Stimulated activated CD4-positive, alpha-beta T cell treated with anti-CD3 and anti-CD28 coated beads, Interleukin-1b, Interleukin-23, amount 100 ng/mL, for 1 hour (primary cell): Measurements from ENCODE around the gene MUC5B.

Experiments
- DNase-seq, 2 donors: peaks; one replicate each; pipeline ENCODE4 v3.0.0-alpha.2; 2020; ENCODE audit warnings: low read depth in 2 of 2

MUC5B gene

DNA sequence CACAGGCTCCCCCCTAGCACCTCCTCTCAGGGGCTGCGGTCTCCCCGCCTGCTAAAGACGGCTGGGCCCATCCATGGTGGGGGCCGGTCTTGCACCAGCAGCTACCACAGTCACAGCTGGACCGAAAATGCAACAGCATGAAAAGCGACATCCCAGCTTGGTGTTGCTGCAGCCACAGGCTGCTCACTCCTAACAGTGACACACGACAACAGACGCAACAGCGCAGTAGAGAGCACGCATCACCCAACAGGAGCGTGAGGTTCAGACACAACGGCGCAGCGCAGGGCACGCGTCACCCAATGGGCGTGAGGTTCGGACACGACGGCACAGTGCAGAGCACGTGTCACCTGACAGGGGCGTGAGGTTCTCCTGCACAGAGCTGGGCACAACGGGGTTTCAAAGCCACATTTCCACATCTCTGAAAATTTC, 62.5 kb downstream of the MUC5B start:
- no peak for DNase-seq

DNA sequence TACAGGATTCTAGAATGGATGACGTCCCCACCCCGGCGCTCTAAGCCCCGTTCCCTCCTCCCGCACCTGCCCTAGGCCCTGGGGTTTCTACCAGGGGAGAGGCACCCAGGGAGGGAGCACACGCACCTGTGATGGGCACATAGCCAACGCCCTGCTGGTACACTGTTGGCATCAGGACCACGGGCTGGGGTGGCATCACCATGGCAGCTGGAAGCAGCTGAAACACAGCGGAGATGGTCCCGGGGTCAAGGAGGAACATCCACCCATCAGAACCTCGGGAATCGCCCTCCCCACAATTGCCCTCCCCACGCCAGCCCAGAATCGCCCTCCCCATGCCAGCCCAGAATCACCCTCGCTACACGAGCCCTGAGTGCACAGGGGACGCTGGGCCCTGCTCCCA, 63.0 kb downstream of the MUC5B start:
- no peak for DNase-seq

DNA sequence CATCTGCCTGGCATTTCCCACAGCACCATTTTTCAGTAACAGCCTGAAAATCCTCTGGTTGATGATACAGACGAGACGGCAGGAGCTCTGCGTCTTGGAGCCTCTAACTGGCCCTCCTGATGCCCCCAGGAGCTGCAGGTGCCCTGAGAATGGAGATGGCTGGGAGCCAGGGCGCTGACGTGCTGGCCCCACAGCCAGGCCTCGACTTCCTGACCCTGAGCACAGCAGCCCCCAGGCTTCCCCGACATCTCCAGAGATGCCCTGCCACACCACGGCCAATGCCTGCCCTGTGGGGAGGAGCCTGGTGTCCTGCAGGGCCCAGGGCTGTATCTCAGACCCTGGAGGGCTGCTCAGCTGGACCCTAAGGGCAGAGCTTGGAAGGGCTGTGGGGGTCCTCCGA, 65.1 kb downstream of the MUC5B start:
- DNase-seq = no peak

DNA sequence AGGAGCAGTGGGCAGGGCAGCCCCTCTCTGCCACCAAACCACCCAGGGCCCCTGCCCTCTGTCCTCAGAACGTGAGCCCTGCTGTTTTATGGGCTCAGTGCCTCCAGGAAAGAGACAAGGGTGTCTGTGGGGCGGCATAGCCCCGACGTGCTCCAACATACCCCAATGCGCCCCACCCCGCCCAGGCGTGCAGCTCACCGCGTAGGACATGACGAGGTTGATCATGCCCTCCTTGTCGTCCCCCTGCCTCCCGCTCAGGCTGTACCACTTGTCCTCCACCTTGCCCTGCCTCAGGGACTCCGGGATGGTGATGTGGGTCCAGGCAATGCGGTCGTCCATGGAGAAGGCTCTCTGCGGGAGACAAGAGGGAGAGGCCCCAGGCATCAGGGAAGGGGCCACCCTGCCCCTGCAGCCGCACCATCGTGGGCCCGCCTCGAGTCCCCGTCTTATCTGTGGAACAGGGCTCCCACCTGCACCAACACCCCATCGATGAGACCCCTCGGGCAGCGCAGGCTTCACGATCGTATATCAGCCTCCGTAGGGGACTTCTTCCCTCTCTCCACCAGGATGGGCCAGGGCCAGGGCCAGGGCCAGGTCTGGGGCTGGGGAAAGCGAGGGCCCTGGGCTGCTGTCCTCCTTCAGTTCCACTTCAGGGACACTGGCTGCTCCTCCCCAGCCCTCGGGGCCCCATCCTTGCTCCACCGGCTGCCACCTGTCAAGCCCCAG, 65.7 kb downstream of the MUC5B start:
- DNase-seq = no peak

DNA sequence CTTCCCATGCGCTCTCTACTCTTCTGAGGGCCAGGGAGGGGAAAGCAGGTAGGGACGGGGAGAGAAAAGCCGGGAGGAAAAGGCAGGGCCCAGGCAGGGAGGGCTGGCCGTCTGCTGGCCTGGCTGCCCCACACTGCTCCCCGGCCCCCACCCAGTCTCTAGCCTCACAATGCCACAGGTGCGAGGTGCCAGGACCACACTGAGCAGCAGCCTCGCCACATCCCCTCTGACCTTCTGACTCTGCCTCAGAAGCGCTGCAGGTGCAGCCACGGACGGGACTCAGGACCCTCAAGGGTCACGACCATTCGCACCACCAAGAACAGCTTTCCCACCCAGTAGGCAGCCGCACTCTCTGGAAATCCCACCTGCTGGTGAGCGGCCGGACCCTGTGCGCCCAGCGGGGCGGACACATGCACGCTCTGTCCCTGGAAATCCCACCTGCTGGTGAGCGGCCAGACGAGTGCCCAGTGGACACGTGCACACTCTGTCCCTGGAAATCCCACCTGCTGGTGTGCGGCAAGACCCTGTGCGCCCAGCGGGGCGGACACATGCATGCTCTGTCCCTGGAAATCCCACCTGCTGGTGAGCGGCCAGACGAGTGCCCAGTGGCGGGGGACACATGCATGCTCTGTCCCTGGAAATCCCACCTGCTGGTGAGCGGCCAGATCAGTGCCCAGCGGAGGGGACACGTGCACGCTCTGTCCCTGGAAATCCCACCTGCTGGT, 66.5 kb downstream of the MUC5B start:
- no peak for DNase-seq

DNA sequence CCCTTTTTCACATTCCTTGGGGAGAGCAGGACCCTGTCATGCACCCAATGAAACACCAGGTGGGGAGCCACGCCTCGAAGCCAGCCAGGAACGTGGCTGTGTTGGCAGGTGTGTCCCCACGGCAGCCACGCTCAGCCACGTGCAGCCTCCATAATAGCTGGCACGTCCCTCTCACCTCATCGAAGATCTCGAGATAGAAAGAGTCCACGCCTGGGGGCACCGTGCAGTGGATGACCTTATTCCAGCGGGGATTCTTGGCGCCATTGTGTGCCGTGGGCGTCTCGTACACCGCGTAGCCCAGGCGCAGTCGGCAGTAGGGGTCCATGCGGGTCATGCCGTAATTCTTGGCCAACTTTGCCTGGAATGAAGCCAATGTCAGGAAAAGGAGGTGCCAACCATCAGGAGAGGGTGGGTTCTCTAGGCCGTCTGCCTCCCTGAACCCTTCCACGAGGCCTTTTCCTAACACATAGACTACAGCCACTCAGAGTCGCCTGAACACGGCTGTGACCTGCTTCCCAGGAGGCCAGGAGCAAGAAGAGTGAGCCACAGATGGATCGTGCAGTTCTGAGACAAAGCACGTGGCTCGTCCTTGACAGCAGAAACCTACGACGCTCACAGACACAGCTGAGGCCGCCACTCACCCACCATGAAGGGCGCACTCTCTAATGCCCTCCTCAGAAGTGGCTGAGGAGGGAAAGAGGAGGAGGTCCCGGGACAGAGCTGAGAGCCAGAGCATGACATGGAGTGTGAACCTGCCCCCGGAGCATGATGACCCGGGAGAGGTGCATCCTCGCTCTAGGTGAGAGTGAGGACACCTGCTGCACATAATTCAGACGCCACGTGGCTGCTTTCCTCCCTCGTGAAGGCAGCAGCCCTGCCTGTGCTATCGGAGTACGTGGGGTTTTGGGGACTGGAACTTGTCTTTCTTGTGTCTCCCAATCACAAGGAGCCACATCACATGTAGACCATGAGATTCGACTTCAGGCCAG, 67.5 kb downstream of the MUC5B start:
- DNase-seq = no peak

DNA sequence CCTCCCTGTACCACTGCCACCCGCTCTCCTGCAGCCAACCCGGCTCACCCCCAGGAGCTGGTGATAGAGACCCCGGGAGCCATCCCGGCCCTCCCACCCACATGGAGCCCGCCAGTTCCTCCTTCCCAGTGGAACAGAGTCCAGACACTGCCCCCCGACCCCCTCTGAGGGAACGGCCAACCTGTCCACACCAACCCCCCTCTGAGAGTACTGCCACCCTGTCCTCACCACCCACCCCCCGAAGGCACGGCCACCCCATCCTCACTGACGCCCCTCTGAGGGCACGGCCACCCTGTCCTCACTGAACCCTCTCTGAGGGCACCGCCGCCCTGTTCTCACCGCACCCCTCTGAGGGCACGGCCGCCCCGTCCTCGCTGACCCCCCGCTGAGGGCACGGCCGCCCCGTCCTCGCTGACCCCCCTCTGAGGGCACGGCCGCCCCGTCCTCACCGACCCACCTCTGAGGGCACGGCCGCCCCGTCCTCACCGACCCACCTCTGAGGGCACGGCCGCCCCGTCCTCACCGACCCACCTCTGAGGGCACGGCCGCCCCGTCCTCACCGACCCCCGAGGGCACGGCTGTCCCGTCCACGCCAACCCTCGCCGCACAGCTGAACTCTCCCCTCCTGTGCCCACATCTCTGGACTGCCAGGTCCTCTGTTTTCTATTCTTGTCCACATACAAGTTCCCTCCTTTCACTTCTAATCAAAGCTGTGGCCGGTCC, 68.6 kb downstream of the MUC5B start:
- DNase-seq = no peak

DNA sequence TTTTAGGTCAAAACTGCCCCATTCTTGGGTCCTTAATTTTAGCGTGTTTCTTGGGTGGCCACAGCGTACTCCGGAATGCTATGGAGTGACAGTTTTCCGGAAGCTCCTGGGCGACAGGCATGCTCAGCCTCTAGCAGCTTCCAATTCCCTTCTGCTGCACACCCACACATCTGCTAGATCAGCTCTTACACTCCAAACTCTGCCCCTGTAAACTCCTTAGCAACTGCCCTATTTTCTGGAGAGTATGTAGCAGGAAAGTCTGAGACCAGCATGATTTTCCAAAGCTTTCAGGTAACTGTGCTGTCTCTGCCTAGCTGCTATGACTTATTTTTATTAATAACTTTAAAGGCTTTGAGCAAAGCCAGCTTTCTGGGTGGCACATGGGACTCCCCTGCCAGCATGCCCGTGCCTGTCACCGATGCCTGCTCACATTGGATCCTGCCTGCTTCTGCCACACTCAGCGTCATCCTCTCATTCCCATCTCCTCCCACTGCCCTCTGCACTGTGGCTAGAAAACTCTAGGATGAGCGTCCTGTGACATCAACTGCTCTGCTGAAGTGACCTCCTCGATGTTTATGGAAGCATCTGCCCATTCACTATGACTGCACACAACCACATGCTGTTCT, 69.3 kb downstream of the MUC5B start:
- no peak for DNase-seq

DNA sequence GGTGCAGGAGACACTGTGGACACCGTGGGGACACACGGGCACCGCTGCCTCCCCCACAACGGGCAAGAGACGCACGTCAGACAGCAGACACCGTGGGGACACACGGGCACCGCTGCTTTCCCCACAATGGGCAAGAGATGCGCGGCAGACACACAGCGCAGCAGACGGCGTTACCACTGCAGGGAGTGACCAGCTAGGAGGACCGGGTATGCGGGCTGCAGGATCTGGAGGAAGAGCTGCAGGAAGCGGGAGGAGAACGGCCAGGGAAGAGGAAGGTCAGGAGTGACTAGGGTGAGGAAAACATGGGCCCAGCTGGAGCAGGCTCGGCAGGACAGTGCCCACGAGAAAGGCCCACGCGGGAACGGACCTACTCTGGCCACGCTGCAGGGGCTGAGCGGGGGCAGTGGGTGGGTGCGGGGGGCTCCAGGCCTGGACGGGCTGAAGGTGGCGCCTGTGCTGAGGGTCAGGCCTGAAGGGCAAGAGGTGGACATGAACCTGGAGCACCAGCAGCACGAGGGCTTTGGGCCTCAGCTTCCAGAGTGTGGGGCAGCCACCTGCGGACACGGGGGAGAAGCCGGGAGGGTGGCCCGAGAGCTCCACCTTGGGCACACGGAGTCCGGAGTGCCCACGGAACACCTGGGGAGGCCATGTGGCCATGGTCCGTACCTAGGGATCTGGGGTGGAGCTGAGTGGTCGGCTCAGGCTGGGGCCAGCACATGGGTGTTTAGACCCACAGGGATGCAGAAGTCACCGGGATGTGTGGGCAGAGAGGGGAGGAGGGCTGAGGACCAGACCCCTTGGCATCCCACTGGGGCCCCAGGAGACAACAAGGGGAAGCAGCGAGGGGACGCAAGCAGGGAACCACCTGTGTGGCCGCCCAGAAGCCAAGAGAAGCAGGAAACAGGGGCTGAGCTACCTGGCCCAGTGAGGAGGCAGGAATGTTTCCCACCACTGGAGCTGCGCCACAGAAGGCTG, 70.1 kb downstream of the MUC5B start:
- DNase-seq = no peak

DNA sequence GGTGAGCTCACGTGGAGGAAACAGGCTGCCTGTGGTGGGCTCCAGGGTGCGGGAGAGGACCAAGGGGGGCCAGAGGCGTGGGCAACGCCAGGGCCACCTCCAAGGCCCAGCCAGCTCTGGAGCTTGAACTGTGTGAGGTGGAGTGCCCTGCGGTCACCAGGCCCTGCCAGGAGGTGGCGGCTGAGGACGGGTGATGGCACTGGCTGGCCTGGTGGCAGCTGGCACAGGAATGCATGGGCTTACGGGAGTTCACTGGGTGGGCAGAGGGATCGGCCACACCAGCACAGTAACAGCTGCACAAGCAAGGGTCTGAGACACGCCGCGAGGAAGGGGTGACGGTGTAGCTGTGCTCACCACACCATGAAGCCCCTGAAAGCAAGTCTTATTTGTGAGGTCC, 70.8 kb downstream of the MUC5B start:
- no peak for DNase-seq

DNA sequence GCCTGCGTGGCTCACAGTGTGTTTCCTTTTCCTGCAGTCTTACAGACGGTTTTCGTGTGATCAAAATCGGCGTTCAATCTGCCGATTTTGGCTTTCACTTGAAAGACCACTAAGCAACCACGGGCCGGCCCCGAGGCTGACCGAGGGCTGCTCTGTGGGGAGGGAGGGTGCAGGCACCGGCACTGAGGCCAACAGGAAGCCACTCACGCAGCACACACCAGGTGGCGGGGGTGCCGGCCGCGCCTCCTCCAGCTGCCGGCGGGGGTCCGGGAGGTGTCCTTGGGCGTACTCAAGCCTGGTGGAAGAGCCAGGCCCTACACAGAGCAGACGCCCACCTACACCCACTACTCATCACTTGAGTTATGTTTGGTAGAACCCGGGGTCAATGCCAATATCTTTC, 72.2 kb downstream of the MUC5B start:
- no peak for DNase-seq

DNA sequence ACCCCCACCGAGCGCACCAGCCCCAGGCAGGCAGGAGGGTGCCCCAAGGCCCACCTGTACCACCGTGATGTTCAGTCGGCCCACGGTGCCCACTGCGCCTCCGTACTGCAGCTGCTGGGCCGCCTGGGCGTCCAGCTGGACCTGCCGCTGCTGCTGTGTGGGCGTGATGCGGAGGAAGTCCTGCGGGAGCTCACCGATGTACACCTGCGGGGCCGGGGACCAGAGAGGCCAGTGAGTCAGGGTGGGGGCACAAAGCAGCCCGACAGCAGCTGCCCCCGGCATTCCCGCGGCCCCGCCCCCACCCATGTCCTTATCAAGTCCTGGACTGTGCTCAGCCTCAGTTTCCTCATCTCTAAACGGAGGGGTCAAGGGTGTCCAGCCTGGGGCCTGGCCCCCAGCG, 72.7 kb downstream of the MUC5B start:
- no peak for DNase-seq

DNA sequence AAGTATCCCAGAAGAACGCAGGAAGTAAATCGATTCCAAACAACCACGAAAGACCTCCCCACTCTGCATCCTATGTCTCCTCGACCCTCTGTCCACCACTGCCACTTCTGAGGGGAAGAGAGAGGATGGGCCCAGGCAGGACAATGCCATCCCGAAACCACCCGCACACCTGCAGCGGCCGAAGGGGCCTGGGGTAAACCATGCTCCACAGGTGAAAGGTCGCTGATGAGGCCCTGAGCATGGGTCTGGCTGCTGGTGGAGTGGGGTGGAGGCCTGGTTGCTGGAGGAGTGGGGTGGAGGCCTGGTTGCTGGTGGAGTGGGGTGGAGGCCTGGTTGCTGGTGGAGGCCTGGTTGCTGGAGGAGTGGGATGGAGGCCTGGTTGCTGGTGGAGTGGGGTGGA, 73.4 kb downstream of the MUC5B start:
- DNase-seq = no peak

DNA sequence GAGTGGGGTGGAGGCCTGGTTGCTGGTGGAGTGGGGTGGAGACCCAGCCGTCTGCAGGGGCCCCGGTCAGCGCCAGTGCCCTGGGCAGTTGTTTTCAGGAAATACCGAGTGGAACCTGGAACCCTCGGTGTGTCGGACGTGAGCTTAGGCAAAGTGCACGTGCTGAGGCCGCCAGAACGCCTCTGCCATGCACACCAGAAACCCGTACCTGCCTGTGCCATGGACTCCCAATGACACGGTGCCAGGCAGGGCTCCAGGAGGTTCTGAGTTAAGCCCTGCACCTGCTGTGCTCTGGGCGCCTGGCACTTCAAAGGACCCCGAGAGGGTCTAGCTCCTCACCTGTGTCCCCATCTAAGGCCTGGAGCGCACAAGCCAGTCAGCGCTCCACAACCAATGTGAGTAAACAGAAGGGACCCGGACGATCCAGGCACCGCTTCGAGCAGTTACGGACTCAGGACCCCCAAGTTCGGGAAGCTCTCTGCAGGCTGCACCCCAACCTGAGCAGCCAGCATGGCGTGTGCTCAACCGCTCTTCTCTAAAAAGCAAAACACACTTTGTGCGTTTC, 74.2 kb downstream of the MUC5B start:
- DNase-seq = no peak

DNA sequence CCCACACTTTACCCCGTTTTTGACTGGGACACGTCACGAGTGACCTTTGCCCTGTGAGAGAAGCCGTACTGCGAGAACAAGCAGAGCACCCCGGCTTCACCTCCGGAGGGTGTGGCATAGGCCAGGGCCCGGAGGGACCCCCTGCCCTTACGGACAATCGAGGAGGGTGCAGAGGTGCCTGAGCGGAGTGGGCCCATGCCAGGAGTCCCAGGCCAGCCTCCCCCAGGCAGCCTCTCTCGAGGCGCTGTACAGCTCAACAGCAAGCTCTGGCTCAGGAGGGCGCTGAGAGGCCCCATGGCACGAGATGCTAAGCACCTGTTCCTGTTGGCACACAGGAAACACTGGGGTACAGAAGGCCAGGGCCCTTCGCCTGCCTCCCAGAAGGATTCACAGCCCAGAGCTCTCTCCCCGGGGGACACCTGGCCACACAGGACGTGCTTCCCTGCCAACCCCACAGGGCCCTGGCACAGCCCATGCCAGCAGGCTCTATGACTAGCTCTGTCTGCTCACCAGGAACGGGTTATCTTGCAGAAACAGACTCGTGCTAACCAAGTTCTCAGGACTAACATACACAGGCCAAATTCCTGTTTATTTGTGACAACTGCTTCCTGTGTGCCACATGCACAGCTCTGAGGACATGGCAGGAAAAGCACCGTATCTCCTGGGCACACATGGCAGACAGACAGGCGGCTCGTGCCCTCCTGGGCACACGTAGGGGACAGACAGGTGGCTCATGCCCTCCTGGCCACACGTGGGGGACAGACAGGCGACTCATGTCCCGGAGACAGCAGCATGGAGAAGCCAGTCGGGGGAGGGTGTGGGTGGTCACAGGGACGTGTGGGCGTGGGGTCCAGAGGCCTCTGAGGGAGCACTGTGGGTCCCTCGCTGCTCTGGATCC, 75.0 kb downstream of the MUC5B start:
- no peak for DNase-seq

DNA sequence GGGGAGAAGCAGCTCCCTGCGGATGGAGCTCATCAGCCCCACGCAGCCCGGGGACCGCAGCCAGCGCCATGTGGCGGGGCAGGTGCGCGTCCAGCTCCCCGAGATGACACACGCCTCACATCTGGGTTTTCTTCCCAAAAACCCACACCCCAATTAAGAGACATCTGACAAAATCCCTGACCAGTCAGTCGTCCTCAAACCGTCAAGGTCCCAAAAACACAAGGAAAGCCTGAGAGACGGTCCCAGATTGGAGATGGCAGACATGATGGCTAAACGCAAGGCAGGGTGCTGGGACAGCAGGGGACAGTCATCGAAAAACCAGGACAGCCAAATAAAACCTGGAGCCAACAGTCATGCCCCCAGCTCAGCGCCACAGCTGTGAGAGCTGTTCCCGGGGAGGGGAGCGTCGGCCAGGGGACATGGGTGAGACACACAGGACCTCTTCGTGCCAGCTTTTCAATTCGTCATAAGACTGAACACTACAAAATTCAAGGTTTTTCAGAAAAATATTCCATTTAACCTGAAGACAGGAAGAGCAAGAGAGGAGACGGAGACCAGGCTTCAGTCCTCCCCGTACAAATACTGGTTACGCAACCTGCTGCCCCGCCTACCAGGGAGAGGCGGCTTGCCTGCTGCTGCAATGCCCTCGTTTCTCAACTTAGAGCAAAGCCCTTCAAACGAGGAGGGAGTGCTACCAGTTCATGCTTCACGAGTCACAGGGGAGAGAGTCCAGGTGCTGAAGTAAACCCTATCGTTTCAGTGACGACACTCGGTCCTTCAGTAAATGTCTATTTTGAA, 76.0 kb downstream of the MUC5B start:
- DNase-seq = no peak

DNA sequence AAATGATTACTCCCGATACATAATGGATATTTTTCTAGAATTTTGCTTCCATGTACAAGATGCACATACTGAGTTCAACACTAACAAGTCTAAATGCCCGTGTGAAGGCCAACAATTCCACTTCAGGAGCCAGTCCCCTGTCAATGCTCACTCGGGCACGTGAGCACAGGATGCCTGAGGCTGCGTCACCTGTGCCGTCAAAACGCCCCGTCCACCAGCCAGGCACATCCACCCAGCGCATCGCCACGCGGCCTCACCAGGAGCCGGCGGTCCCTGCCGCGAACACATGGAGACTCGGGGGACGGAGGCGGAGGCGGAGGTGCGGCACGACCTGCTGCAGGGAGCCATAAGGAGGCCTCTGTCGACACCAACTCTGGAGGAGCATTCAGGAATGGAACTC, 76.8 kb downstream of the MUC5B start:
- no peak for DNase-seq

DNA sequence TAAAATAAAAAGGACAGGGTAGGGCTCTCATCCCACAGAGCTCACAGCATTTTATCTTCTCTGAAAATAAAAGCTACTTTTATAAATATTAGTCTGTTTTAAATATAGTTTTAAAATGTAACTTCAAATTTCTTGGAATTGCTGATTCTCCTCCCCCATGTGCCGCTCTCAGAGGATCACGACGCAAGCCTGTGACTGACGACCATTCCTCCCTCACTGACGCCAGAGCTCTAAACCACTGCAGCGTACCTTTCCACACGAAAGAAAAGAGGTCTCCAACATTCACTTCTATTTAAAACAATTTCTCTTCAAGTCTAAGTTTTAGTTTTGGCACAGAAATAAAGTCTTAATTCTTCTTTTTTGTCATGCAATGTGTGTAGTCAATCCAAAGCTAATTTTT, 77.3 kb downstream of the MUC5B start:
- no peak for DNase-seq
